ENCODE results near the gene COIL. TPM values are rescaled to one million over a fixed set of nuclear protein-coding genes. Genes with fewer than 3 reads are reported as not detected.

The COIL gene, protein sequence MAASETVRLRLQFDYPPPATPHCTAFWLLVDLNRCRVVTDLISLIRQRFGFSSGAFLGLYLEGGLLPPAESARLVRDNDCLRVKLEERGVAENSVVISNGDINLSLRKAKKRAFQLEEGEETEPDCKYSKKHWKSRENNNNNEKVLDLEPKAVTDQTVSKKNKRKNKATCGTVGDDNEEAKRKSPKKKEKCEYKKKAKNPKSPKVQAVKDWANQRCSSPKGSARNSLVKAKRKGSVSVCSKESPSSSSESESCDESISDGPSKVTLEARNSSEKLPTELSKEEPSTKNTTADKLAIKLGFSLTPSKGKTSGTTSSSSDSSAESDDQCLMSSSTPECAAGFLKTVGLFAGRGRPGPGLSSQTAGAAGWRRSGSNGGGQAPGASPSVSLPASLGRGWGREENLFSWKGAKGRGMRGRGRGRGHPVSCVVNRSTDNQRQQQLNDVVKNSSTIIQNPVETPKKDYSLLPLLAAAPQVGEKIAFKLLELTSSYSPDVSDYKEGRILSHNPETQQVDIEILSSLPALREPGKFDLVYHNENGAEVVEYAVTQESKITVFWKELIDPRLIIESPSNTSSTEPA
- 7.4 and 16.0 TPM in 2 replicates for total RNA-seq (2011; cell fraction: chromatin; rRNA removed; ENCODE audit: low replicate concordance)
- 4.8 and 6.1 TPM in 2 replicates for total RNA-seq (2011; cell fraction: nucleolus; rRNA removed)
- total RNA-seq (2011; cell fraction: nucleoplasm; rRNA removed) = 7.6 and 15.8 TPM in 2 replicates
- total RNA-seq (2014; rRNA removed) (25.2 and 25.7 TPM in 2 replicates), total RNA-seq (2014; rRNA removed; fragmentation: Illumina TruSeq; extraction: Trizol) (37.5 and 42.3 TPM in 2 replicates), total RNA-seq (2015; rRNA removed; fragmentation: Illumina TruSeq; extraction: Trizol) (37.7 and 40.9 TPM in 2 replicates), total RNA-seq (2021) (28.7 and 29.4 TPM in 2 replicates), polyA plus RNA-seq (2011; rRNA removed) (18.3 and 25.9 TPM in 2 replicates), polyA plus RNA-seq (2014; fragmentation: Illumina TruSeq; extraction: Trizol) (33.2 and 41.3 TPM in 2 replicates), polyA plus RNA-seq (2014; fragmentation: Nextera tagmentation; extraction: Ambion mirVana) (10 to 100 TPM; 23.9 to 30.8 TPM), polyA plus RNA-seq (2014; rRNA removed) (26.0 and 29.0 TPM in 2 replicates), polyA minus RNA-seq (2011; rRNA and poly(A)+ RNA removed) (19.6 and 21.9 TPM in 2 replicates), Bru-seq, nascent RNA (percentile 84 among the genes with signal in this experiment), BruChase-seq, experiment 1, labeled RNA remaining after a 2-hour chase (percentile 88 among the genes with signal in this experiment), BruChase-seq, experiment 2, labeled RNA remaining after a 6-hour chase (percentile 91 among the genes with signal in this experiment)
- polyA plus RNA-seq (2011; cell fraction: cytosol; rRNA removed) = 5.5 and 9.5 TPM in 2 replicates
- polyA plus RNA-seq (2011; cell fraction: nucleus; rRNA removed) = 5.8 and 7.7 TPM in 2 replicates
- polyA plus RNA-seq (2012) = 18.5 and 24.7 TPM in 2 replicates
- 5.7 and 9.2 TPM in 2 replicates for polyA minus RNA-seq (2011; cell fraction: cytosol; rRNA and poly(A)+ RNA removed)
- 5.5 and 7.4 TPM in 2 replicates for polyA minus RNA-seq (2011; cell fraction: nucleus; rRNA and poly(A)+ RNA removed)
- long read RNA-seq, experiment 1, transcript COIL-201 (7 exons, 2,650 nt) = major isoform, 186 of 279 reads
- long read RNA-seq, experiment 1, partial matches to known transcripts = 61 of 279 reads
- long read RNA-seq, experiment 1, other reads (novel, unspliced or antisense) = 32 of 279 reads
- long read RNA-seq, experiment 2, transcript COIL-201 (7 exons, 2,650 nt) = major isoform, 10 of 42 reads
- long read RNA-seq, experiment 2, partial matches to known transcripts = 32 of 42 reads
- long read RNA-seq, experiment 2, other reads (novel, unspliced or antisense) = 0 of 42 reads
- long read RNA-seq, experiment 3, transcript COIL-201 (7 exons, 2,650 nt) = major isoform, 11 of 53 reads
- long read RNA-seq, experiment 3, partial matches to known transcripts = 41 of 53 reads
- long read RNA-seq, experiment 3, other reads (novel, unspliced or antisense) = 1 of 53 reads

DNA sequence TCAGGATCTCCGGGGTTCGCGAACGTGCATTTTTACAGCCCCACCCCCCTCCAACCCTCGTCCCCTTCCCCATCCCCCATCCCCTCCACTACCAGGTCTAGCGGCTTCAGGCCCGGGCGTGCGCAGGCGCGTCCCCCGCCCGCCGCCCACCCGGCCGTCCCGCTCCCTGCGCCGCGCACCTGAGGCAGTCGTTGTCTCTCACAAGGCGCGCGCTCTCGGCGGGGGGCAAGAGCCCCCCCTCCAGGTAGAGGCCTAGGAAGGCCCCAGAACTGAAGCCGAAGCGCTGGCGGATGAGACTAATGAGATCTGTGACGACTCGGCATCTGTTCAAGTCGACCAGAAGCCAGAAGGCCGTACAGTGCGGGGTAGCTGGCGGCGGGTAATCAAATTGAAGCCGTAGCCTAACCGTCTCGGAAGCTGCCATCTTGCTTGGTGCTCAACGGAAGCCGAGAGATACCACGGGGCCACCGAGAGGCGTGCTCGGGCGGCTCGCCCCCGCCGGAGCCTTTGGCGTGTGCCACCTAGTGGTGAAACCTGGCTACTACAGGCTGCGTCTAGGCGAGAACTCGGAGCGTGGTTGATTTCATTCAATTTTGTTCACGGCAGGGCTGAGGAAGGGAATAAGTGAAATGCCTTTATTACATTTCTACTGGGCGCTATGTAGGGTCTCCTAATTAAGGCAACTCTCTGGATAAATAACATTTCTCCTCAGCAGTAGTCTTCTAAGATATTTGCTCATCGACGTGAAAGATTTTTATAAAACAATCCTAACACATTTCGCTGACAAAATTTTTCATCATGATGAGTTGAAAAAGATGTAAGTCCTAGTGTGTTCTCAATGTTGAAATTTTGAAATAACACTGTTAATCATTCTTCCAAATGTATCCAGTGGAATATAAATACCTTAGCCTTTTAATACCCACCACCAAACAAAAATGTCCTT lies at the start of gene COIL:
Gene COIL (minus strand): TSS at position 455 of the 943 bp plus-strand sequence. CDS start 31 bp downstream, at position 424.
- in situ Hi-C loops (cut with MboI) (no loop called here), intact Hi-C loops (cut with micrococcal nuclease) (loop anchor here (5.0 kb wide), 1 partner anchor 51 kb away; no protein-coding TSS in a partner anchor)
- no peaks in the 10 kb centered on the region for H3K27me3 ChIP-seq (ENCODE audit: control insufficient read depth in 2 of 2, insufficient read depth in 2 of 2, low read length in 2 of 2)
- H3K79me2 ChIP-seq (ENCODE audit: control insufficient read depth, insufficient read depth, low read length) = peaks cover 42% of the 10 kb centered on the region
- ChIA-PET POLR2A (interaction anchor here (0.6 to 1.9 kb wide), 8 partner anchors 10 to 181 kb away, joined by 3 to 8 read pairs (median 3); no protein-coding TSS in a partner anchor), CTCF (ENCODE audit: low intra/inter-chr PET ratio) (interaction anchor here (0.6 to 1.6 kb wide), 2 partner anchors 141 to 150 kb away, joined by 3 read pairs; no protein-coding TSS in a partner anchor)
- H3K27ac ChIP-seq (ENCODE audit: extremely low read depth, low read depth, low read length) = peak within 1 kb of the TSS; percentile 92
- BruUV-seq (replicated peaks) = TSS peak; percentile 70
- DNase-seq (ENCODE audit: extremely low read depth in 1 of 4, low spot score in 3 of 4) (peak; percentile 91 to 96 (median 94)), ATAC-seq (peak; percentile 96), FAIRE-seq (peak; percentile 92)
- no peaks in the 10 kb centered on the region for H3K9me1 ChIP-seq (ENCODE audit: control insufficient read depth, insufficient read depth, low read length)
- peaks cover 17% of the 10 kb centered on the region for H3K36me3 ChIP-seq (ENCODE audit: control insufficient read depth, insufficient read depth, low read length)
- peak within 1 kb of the TSS; percentile 70 for H3K4me3 ChIP-seq
- H3K4me1 ChIP-seq (replicated peaks in 1 of 2; ENCODE audit: control insufficient read depth in 2 of 2, insufficient read depth in 2 of 2, low read length in 2 of 2) = peaks cover 8 to 10% of the 10 kb centered on the region in 2 experiments; a peak in 4 of 5 replicates
- H3K4me2 ChIP-seq (ENCODE audit: insufficient read depth, low read length) = peak within 1 kb of the TSS; percentile 87
- peak within 1 kb of the TSS; percentile 90 to 99 for H3K9ac ChIP-seq (ENCODE audit: insufficient read depth in 1 of 2, low read depth in 2 of 2, low read length in 2 of 2)
- no peaks in the 10 kb centered on the region for H3K9me3 ChIP-seq (replicated peaks; ENCODE audit: control insufficient read depth, insufficient read depth, low read depth, low read length)
- peak within 1 kb of the TSS; percentile 95 for H2AFZ ChIP-seq (ENCODE audit: low read depth, low read length)
- 5% methylated on average over 43 of the region's 59 CpGs for WGBS (ENCODE audit: insufficient coverage, low coverage, missing lambda C conversion rate)
- no peaks in the 10 kb centered on the region for H4K20me1 ChIP-seq (replicated peaks; ENCODE audit: control insufficient read depth, insufficient read depth, low read length)
- no peak; the same call in 1 of the 2 replicates for TF ChIP-seq HLTF (IDR thresholded peaks at IDR 0.05)
- peak; percentile 64 for TF ChIP-seq HCFC1 (IDR thresholded peaks at IDR 0.05; ENCODE audit: low read depth, low read length)
- no peak for TF ChIP-seq ZFP36 (IDR thresholded peaks at IDR 0.05; ENCODE audit: low read depth, low read length, partially characterized antibody)
- TF ChIP-seq NFATC3 (IDR thresholded peaks at IDR 0.05) = no peak
- no peak for TF ChIP-seq RBM17 (IDR thresholded peaks at IDR 0.05; ENCODE audit: borderline replicate concordance, low read depth, low read length)
- TF ChIP-seq TRIM28 (IDR thresholded peaks at IDR 0.05) = 0 out of 2 replicates have a peak, but pooled peaks have one; percentile 21
- peak; percentile 47; the same call in 1 of the 2 replicates for TF ChIP-seq ZEB2 (IDR thresholded peaks at IDR 0.05)
- TF ChIP-seq MEIS2 (IDR thresholded peaks at IDR 0.05; ENCODE audit: partially characterized antibody) = no peak
- TF ChIP-seq YY1 (IDR thresholded peaks at IDR 0.05; ENCODE audit: borderline replicate concordance in 1 of 3, control insufficient read depth in 1 of 3, extremely low read depth in 1 of 3, insufficient read depth in 3 of 3, insufficient read length in 1 of 3, insufficient replicate concordance in 2 of 3, low read depth in 1 of 3, low read length in 2 of 3) = peak; percentile 73 to 95 (median 91)
- TF ChIP-seq TAF1 (IDR thresholded peaks at IDR 0.05; ENCODE audit: control insufficient read depth, extremely low read depth, insufficient read depth, low read length, severe bottlenecking) = peak; percentile 74
- TF ChIP-seq SLC30A9 (CRISPR knock-in tag; IDR thresholded peaks at IDR 0.05) = no peak
- TF ChIP-seq ZNF263 (CRISPR knock-in tag; IDR thresholded peaks at IDR 0.05; ENCODE audit: borderline replicate concordance) = no peak; the same call in 1 of the 2 replicates
- peak; percentile 92 for TF ChIP-seq EGR1 (conservative IDR thresholded peaks at IDR 0.05)
- TF ChIP-seq GABPB1 (CRISPR knock-in tag; IDR thresholded peaks at IDR 0.05) = peak; percentile 81
